MCF 10A (cell line): Measurements from ENCODE around the gene MRPS31. TPM values are rescaled to one million over a fixed set of nuclear protein-coding genes. Genes with fewer than 3 reads are reported as not detected.

Experiments used
- Bru-seq: library from RNA; stranded (reverse); fragments of 400-500 nt; gene quantifications from one replicate; lab custom pipeline; 2021; lab: Mats Ljungman, UMichigan
- BruChase-seq, 2 experiments: library from RNA; stranded (reverse); fragments of 400-500 nt; gene quantifications; one replicate each; lab custom pipeline; 2021; lab: Mats Ljungman, UMichigan
- BruUV-seq: library from RNA; stranded (reverse); fragments of 400-500 nt; replicated peaks from 2 replicates; lab custom pipeline; 2021; lab: Mats Ljungman, UMichigan
- CTCF ChIA-PET: fragments of 300-600 bp; sonication (Branson Sonifier 250); formaldehyde crosslinking; extraction: SDS; loops from one replicate; lab custom pipeline; 2021; ENCODE audit warnings: antibody characterized with exemption, inconsistent platforms; lab: Yijun Ruan, JAX
- POLR2A ChIA-PET: fragments of 300-600, 350-650 bp; sonication (Branson Sonifier 250); formaldehyde crosslinking; extraction: SDS; loops from one replicate; lab custom pipeline; 2020; ENCODE audit warnings: antibody characterized with exemption, inconsistent platforms; lab: Yijun Ruan, JAX
- DNase-seq: peaks from one replicate; pipeline ENCODE4 v3.0.0-alpha.2; 2018; ENCODE audit not compliant: unreplicated experiment
- H3K27ac Mint-ChIP-seq: one replicate; pipeline ENCODE4 v1.8.0; 2022; ENCODE audit warnings: mild to moderate bottlenecking, low read depth, mixed read lengths; ENCODE audit not compliant: unreplicated experiment
- H3K27me3 Mint-ChIP-seq: one replicate; pipeline ENCODE4 v1.8.0; 2022; ENCODE audit warnings: mixed read lengths; ENCODE audit not compliant: insufficient read depth, unreplicated experiment
- H3K36me3 Mint-ChIP-seq: one replicate; pipeline ENCODE4 v1.8.0; 2022; ENCODE audit warnings: mild to moderate bottlenecking, moderate library complexity, mixed read lengths; ENCODE audit not compliant: insufficient read depth, unreplicated experiment
- H3K4me1 Mint-ChIP-seq: one replicate; pipeline ENCODE4 v1.8.0; 2022; ENCODE audit warnings: mixed read lengths; ENCODE audit not compliant: insufficient read depth, unreplicated experiment
- H3K4me3 Mint-ChIP-seq: one replicate; pipeline ENCODE4 v1.8.0; 2022; ENCODE audit warnings: mild to moderate bottlenecking, moderate library complexity, mixed read lengths; ENCODE audit not compliant: unreplicated experiment
- H3K9me3 Mint-ChIP-seq: one replicate; pipeline ENCODE4 v1.8.0; 2022; ENCODE audit warnings: mixed read lengths; ENCODE audit not compliant: unreplicated experiment
- CTCF ChIP-seq: fragments of 200-600 bp; IDR thresholded peaks from one replicate; pipeline ENCODE4 v1.8.0; 2022; ENCODE audit warnings: antibody characterized with exemption, mild to moderate bottlenecking; ENCODE audit not compliant: unreplicated experiment
- intact Hi-C: fragments of 100-400 bp; cut with micrococcal nuclease; formaldehyde crosslinking; loops from 2 replicates; pipeline ENCODE4 v1.14.1; 2022
- long read RNA-seq: library from polyadenylated mRNA; stranded (forward); transcript quantifications from one replicate; pipeline ENCODE4 v2.0.0, GENCODE V29; 2022
- total RNA-seq: library from RNA; stranded (reverse); gene quantifications from 2 replicates; pipeline ENCODE4 v1.2.3, GENCODE V29; 2022

Gene MRPS31
- 19.2 and 19.4 TPM in 2 replicates for total RNA-seq
- percentile 73 among the genes with signal in this experiment for Bru-seq, nascent RNA
- percentile 68 among the genes with signal in this experiment for BruChase-seq, experiment 1, labeled RNA remaining after a 6-hour chase
- BruChase-seq, experiment 2, labeled RNA remaining after a 2-hour chase, result percentile 81 among the genes with signal in this experiment
- long read RNA-seq, transcript MRPS31-201 (7 exons, 1,462 nt), result major isoform, 46 of 52 reads
- long read RNA-seq, partial matches to known transcripts, result 1 of 52 reads
- long read RNA-seq, other reads (novel, unspliced or antisense), result 5 of 52 reads

- Mint-ChIP-seq H3K4me3 (peak within 1 kb of the TSS; percentile 94), H3K9me3 (no peaks in the 10 kb centered on the region), H3K36me3 (peaks cover 15% of the 10 kb centered on the region), H3K27ac (peak within 1 kb of the TSS; percentile 91), H3K4me1 (peaks cover 9% of the 10 kb centered on the region), H3K27me3 (no peaks in the 10 kb centered on the region)
- TF ChIP-seq CTCF, result no peak
- POLR2A ChIA-PET, result interaction anchor here (0.6 to 2.0 kb wide), 9 partner anchors 11 to 1733 kb away, joined by 3 to 12 read pairs (median 4); partner anchors contain the start of genes NHLRC3, PROSER1, SLC25A15 and WBP4
- CTCF ChIA-PET, result interaction anchor here (0.6 kb wide), 1 partner anchor 640 kb away, joined by 3 read pairs; no protein-coding TSS in a partner anchor
- DNase-seq, result peak; percentile 94
- BruUV-seq, result no TSS peak
- intact Hi-C loops, result no loop called here
Measured at GRCh38 chr13:40770934-40771618, at the start of gene MRPS31. Gene MRPS31 (minus strand): TSS chr13:40771190. CDS start chr13:40771136, 54 bp downstream.

GRCh38 chr13:40819797-40820315 lies 48.9 kb upstream of the MRPS31 start:
- H3K4me3 Mint-ChIP-seq, result no peak overlapping the region
- H3K9me3 Mint-ChIP-seq, result no peaks in the 10 kb centered on the region
- CTCF ChIA-PET, result no interaction called here
- no peak for TF ChIP-seq CTCF
- DNase-seq, result no peak
- POLR2A ChIA-PET, result no interaction called here
- H3K27me3 Mint-ChIP-seq, result no peaks in the 10 kb centered on the region
- no peaks in the 10 kb centered on the region for H3K36me3 Mint-ChIP-seq
- BruUV-seq, result no TSS peak
- no peak overlapping the region for H3K27ac Mint-ChIP-seq
- intact Hi-C loops, result no loop called here
- H3K4me1 Mint-ChIP-seq, result no peaks in the 10 kb centered on the region

- BruUV-seq, result no TSS peak
- Mint-ChIP-seq H3K36me3 (no peaks in the 10 kb centered on the region), H3K27me3 (no peaks in the 10 kb centered on the region), H3K27ac (no peak overlapping the region), H3K4me3 (no peak overlapping the region), H3K4me1 (no peaks in the 10 kb centered on the region), H3K9me3 (no peaks in the 10 kb centered on the region)
- TF ChIP-seq CTCF, result no peak
- intact Hi-C loops, result no loop called here
- DNase-seq, result no peak
- ChIA-PET POLR2A (interaction anchor here (0.7 kb wide), 1 partner anchor 1829 kb away, joined by 3 read pairs; no protein-coding TSS in a partner anchor), CTCF (interaction anchor here (0.7 kb wide), 1 partner anchor 17 kb away, joined by 3 read pairs; no protein-coding TSS in a partner anchor)
Measured at GRCh38 chr13:40818926-40819325, 47.9 kb upstream of the MRPS31 start.

GRCh38 chr13:40814803-40815202 lies 43.8 kb upstream of the MRPS31 start:
- H3K4me1 Mint-ChIP-seq, result no peaks in the 10 kb centered on the region
- no peak for TF ChIP-seq CTCF
- no peaks in the 10 kb centered on the region for H3K27me3 Mint-ChIP-seq
- BruUV-seq, result no TSS peak
- no peaks in the 10 kb centered on the region for H3K9me3 Mint-ChIP-seq
- CTCF ChIA-PET, result interaction anchor here (0.6 to 1.5 kb wide), 3 partner anchors 28 to 69 kb away, joined by 3 to 4 read pairs (median 4); no protein-coding TSS in a partner anchor
- intact Hi-C loops, result no loop called here
- peaks cover 22% of the 10 kb centered on the region for H3K36me3 Mint-ChIP-seq
- DNase-seq, result no peak
- POLR2A ChIA-PET, result no interaction called here
- H3K27ac Mint-ChIP-seq, result no peak overlapping the region
- H3K4me3 Mint-ChIP-seq, result no peak overlapping the region
